ENCODE measurements around the gene PDE9A. TPM values are rescaled to one million over a fixed set of nuclear protein-coding genes. Genes with fewer than 3 reads are reported as not detected.

The PDE9A gene
- total RNA-seq, 2 donors from 2014 or later, result 45.9 to 62.4 TPM

DNA sequence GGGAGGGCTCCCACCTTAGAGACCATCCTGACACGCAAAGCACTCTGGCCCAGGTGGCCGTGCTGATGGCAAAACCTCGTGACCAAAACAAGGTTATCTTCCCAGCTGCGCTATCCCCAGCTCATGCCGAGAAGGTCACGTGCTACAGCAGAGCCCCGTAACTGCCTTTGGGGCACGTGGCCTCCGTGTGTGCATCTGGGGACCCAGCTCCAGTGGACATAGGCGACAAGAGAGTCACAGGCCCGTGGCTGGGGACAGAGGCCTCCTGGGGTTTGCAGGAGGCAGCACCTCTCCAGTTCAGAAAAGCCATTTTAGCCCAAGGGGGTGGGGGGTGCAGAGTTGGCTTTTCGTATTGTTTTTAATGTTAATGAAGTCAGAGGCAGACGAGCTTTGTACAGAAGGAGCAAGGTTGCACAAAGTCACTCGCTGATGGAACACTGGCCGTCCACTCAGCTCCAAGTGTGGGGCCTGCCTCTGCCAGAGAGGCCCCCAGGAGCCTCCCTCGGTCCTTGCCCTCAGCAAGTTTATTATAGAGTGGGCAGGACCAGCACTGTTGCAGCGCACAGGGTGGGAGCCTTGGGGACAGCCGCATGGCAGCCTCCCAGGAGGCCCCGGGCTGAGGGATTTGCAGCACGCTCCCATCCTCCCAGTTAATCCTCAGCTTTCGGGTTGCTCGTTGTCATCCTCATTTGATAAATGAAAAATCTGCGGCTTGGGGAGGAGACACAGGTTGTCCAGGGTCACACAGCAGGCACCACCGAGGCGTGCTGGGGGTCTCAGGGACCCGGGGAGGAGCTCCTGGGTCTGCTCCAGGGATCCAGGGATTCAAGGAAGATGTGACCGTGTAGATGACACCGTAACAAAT lies 8.0 kb upstream of the PDE9A start:
- no peaks in the 10 kb centered on the region for H3K4me1 ChIP-seq (ENCODE audit: control insufficient read depth, insufficient read depth, low read length)
- Mint-ChIP-seq H3K4me1 (peaks cover 3% of the 10 kb centered on the region), H3K4me3 (no peak overlapping the region), H3K9me3 (no peaks in the 10 kb centered on the region), H3K27me3 (ENCODE audit: insufficient read depth) (peaks cover 22% of the 10 kb centered on the region), H3K36me3 (ENCODE audit: low read depth) (no peaks in the 10 kb centered on the region), H3K27ac (no peak overlapping the region)
- H3K4me3 ChIP-seq (ENCODE audit: low read length), result no peak overlapping the region
- DNase-seq, result no peak
- H3K27ac ChIP-seq (ENCODE audit: low read depth, low read length), result no peak overlapping the region
- 91 to 97% methylated on average over 25 to 28 of the region's 28 CpGs for WGBS, 2 experiments (ENCODE audit: insufficient coverage in 1 of 2, insufficient read length in 1 of 2)
- no peak overlapping the region for H3K9ac ChIP-seq (ENCODE audit: extremely low read depth, low read length, poor library complexity, severe bottlenecking)
- H3K27me3 ChIP-seq (ENCODE audit: control insufficient read depth, insufficient read depth, low read length, poor library complexity, severe bottlenecking), result no peaks in the 10 kb centered on the region
- no peaks in the 10 kb centered on the region for H3K9me3 ChIP-seq (ENCODE audit: control insufficient read depth, low read length)
- TF ChIP-seq, protein P1, sequence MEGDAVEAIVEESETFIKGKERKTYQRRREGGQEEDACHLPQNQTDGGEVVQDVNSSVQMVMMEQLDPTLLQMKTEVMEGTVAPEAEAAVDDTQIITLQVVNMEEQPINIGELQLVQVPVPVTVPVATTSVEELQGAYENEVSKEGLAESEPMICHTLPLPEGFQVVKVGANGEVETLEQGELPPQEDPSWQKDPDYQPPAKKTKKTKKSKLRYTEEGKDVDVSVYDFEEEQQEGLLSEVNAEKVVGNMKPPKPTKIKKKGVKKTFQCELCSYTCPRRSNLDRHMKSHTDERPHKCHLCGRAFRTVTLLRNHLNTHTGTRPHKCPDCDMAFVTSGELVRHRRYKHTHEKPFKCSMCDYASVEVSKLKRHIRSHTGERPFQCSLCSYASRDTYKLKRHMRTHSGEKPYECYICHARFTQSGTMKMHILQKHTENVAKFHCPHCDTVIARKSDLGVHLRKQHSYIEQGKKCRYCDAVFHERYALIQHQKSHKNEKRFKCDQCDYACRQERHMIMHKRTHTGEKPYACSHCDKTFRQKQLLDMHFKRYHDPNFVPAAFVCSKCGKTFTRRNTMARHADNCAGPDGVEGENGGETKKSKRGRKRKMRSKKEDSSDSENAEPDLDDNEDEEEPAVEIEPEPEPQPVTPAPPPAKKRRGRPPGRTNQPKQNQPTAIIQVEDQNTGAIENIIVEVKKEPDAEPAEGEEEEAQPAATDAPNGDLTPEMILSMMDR (conservative IDR thresholded peaks at IDR 0.05), result no peak
- H3K36me3 ChIP-seq (ENCODE audit: control insufficient read depth, insufficient read depth, low read length), result no peaks in the 10 kb centered on the region

DNA sequence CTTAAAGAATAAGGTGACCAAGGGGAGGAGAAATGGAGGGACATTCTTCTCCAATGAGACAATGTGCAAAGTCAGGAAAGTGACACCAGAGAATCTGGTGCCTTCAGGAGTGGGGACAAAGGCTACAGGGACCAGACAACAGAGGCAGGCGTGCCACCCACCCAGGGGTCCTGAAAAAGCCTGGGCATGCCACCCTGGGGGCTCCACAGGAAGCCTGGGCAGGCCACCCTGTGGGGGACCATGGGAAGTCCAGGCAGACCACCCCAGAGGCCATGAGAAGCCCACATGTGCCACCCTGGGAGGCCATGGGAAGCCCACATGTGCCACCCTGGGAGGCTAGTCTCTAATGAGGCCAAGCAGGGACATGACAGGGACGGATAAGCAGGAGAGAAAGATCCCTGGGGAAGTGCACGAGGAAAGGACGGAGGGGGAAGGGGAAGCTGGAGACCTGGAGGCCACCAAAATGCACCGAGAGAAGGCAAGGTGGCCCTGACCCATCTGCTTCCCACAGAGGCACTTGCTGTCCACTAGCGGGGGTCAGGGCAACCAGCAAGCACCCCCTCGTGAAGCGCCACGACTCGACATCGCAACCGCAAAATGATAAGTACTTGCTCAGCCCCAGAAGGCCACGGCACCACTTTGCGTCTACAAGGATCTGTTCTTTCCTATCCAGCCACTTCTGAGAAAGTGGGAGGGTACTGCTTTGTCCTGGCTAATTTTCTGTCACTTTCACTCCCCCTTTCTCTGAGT lies 7.2 kb upstream of the PDE9A start:
- Histone ChIP-seq H3K27ac (ENCODE audit: low read depth, low read length) (no peak overlapping the region), H3K27me3 (ENCODE audit: control insufficient read depth, insufficient read depth, low read length, poor library complexity, severe bottlenecking) (no peaks in the 10 kb centered on the region), H3K9ac (ENCODE audit: extremely low read depth, low read length, poor library complexity, severe bottlenecking) (no peak overlapping the region), H3K4me3 (ENCODE audit: low read length) (no peak overlapping the region), H3K9me3 (ENCODE audit: control insufficient read depth, low read length) (no peaks in the 10 kb centered on the region), H3K4me1 (ENCODE audit: control insufficient read depth, insufficient read depth, low read length) (no peaks in the 10 kb centered on the region), H3K36me3 (ENCODE audit: control insufficient read depth, insufficient read depth, low read length) (no peaks in the 10 kb centered on the region)
- Mint-ChIP-seq H3K36me3 (ENCODE audit: low read depth) (no peaks in the 10 kb centered on the region), H3K27me3 (ENCODE audit: insufficient read depth) (peaks cover 26% of the 10 kb centered on the region), H3K4me3 (no peak overlapping the region), H3K9me3 (no peaks in the 10 kb centered on the region), H3K27ac (no peak overlapping the region), H3K4me1 (peaks cover 3% of the 10 kb centered on the region)
- TF ChIP-seq, protein P1 (conservative IDR thresholded peaks at IDR 0.05), result no peak
- DNase-seq, result no peak
- 92 to 98% methylated on average over 11 to 14 of the region's 14 CpGs for WGBS, 2 experiments (ENCODE audit: insufficient coverage in 1 of 2, insufficient read length in 1 of 2)

DNA sequence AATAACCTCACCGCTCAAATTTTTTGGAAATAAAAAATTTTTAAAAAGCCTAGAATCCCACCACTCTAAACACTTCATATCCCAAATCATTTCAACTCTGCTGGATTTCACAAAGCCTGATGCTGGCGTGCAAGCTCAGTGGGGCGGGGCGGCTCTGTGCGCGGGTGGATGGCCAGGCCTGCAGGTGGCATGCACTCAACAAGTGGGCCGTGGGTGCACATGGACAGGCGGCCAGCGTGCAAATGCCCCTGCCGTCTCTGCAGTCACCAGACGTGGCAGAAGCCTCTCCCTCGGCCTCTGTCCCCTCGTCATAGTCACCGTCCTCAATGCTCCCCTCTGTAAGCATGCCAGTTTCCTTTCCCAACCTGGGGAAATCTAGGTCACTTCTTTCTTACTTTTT lies 6.6 kb upstream of the PDE9A start:
- WGBS, 2 experiments (ENCODE audit: insufficient coverage in 1 of 2, insufficient read length in 1 of 2), result 91% methylated on average over 11 to 14 of the region's 14 CpGs
- no peaks in the 10 kb centered on the region for H3K27me3 ChIP-seq (ENCODE audit: control insufficient read depth, insufficient read depth, low read length, poor library complexity, severe bottlenecking)
- no peak overlapping the region for H3K9ac ChIP-seq (ENCODE audit: extremely low read depth, low read length, poor library complexity, severe bottlenecking)
- TF ChIP-seq, protein P1 (conservative IDR thresholded peaks at IDR 0.05), result no peak
- no peaks in the 10 kb centered on the region for H3K36me3 Mint-ChIP-seq (ENCODE audit: low read depth)
- H3K27ac ChIP-seq (ENCODE audit: low read depth, low read length), result no peak overlapping the region
- no peaks in the 10 kb centered on the region for H3K9me3 Mint-ChIP-seq
- H3K9me3 ChIP-seq (ENCODE audit: control insufficient read depth, low read length), result no peaks in the 10 kb centered on the region
- no peak overlapping the region for H3K4me3 Mint-ChIP-seq
- peaks cover 23% of the 10 kb centered on the region for H3K27me3 Mint-ChIP-seq (ENCODE audit: insufficient read depth)
- H3K4me1 Mint-ChIP-seq, result no peaks in the 10 kb centered on the region
- H3K4me1 ChIP-seq (ENCODE audit: control insufficient read depth, insufficient read depth, low read length), result no peaks in the 10 kb centered on the region
- H3K27ac Mint-ChIP-seq, result no peak overlapping the region
- H3K4me3 ChIP-seq (ENCODE audit: low read length), result no peak overlapping the region
- H3K36me3 ChIP-seq (ENCODE audit: control insufficient read depth, insufficient read depth, low read length), result no peaks in the 10 kb centered on the region
- no peak for DNase-seq
